ENCODE data around the gene PACS2. TPM values are rescaled to one million over a fixed set of nuclear protein-coding genes. Genes with fewer than 3 reads are reported as not detected.

Gene PACS2
- total RNA-seq, 2 experiments from 2014 or later = 26.7 to 30.4 TPM

DNA sequence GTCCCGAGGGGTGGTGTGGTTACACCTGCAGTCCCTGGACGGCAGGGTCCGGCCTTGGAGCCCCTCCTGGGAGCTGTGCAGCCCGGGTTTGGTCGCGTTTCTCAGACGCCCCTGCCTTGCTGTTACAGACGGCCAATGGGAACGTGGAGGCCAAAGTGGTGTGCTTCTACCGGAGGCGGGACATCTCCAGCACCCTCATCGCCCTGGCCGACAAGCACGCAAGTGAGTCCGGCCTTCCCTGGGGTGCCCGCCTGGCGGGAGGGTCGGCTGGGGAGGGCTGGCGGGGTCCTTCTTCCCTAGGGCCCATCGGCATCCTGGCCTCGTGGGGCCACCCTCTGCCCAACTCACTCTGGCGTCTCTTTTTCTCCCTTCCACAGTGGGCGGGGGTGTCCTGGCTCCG, 130.7 kb downstream of the PACS2 start:
- H3K27me3 Mint-ChIP-seq = no peaks in the 10 kb centered on the region
- H3K27ac Mint-ChIP-seq = no peak overlapping the region
- TF ChIP-seq, protein P1, sequence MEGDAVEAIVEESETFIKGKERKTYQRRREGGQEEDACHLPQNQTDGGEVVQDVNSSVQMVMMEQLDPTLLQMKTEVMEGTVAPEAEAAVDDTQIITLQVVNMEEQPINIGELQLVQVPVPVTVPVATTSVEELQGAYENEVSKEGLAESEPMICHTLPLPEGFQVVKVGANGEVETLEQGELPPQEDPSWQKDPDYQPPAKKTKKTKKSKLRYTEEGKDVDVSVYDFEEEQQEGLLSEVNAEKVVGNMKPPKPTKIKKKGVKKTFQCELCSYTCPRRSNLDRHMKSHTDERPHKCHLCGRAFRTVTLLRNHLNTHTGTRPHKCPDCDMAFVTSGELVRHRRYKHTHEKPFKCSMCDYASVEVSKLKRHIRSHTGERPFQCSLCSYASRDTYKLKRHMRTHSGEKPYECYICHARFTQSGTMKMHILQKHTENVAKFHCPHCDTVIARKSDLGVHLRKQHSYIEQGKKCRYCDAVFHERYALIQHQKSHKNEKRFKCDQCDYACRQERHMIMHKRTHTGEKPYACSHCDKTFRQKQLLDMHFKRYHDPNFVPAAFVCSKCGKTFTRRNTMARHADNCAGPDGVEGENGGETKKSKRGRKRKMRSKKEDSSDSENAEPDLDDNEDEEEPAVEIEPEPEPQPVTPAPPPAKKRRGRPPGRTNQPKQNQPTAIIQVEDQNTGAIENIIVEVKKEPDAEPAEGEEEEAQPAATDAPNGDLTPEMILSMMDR (IDR thresholded peaks at IDR 0.05) = no peak
- H3K4me3 Mint-ChIP-seq = no peak overlapping the region
- H3K9me3 Mint-ChIP-seq = no peaks in the 10 kb centered on the region
- DNase-seq (no peak), ATAC-seq (no peak)
- ChIA-PET POLR2A (interaction anchor here (0.5 to 1.4 kb wide), 2 partner anchors 10 to 31 kb away, joined by 3 to 4 read pairs; no protein-coding TSS in a partner anchor), CTCF (interaction anchor here (0.7 kb wide), 1 partner anchor 10 kb away, joined by 3 read pairs; no protein-coding TSS in a partner anchor)
- H3K36me3 Mint-ChIP-seq (ENCODE audit: low read depth) = peaks cover 9% of the 10 kb centered on the region
- no peaks in the 10 kb centered on the region for H3K4me1 Mint-ChIP-seq (ENCODE audit: low read depth)
- intact Hi-C loops (cut with micrococcal nuclease) = loop anchor here (10.0 kb wide), 1 partner anchor 70 kb away; no protein-coding TSS in a partner anchor

DNA sequence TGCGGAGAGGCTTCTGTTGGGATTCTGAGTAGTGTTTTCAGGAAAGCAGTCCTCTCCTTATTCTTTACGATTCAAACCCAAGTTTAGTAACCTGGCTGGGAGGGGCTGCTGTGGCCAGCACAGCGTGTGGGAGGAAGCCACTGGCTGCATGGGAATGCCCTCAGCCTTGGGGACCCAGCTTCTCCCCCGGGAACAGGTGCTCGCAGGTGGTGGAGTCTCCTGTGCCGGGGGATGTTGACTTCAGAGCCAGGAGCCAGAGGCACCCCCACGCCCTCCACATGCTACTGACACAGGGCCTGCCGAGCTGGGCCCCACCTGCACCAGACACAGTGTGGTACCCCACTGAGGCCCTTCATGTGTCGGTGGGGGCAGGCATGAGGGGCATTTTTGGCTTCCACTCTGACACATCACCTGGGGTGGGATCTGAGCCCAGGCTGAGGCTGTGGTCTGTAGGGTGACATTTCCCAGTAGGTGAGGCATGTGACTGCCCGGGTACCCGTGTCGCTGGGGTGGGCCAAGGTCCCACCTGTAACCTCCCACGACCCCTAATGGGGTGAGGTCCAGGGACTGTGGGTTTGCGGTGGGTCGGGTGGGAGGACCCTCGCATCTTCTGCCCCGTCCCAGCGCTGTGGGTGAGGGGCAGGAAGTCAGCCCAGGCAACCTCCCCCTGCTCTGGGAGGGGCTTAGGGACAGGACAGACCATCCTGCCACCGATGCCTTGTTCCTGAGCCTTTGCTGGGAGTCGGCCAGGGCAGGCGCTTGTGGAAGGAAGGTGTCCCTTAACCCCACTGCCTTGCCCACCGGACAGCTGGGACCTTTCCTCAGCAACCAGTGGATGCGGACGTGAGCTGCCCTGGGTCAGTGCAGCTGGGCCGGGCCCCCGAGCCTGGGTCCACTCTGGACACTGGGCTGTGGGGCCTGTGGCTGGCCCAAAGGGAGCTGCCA, 131.6 kb downstream of the PACS2 start:
- no peak for ATAC-seq
- H3K9me3 Mint-ChIP-seq = no peaks in the 10 kb centered on the region
- CTCF ChIA-PET = interaction anchor here (0.7 to 1.6 kb wide), 2 partner anchors 11 to 76 kb away, joined by 3 to 4 read pairs; no protein-coding TSS in a partner anchor
- H3K27me3 Mint-ChIP-seq = no peaks in the 10 kb centered on the region
- intact Hi-C loops (cut with micrococcal nuclease) = loop anchor here (10.0 kb wide), 1 partner anchor 71 kb away; no protein-coding TSS in a partner anchor
- POLR2A ChIA-PET = interaction anchor here (1.4 kb wide), 1 partner anchor 30 kb away, joined by 4 read pairs; no protein-coding TSS in a partner anchor
- H3K36me3 Mint-ChIP-seq (ENCODE audit: low read depth) = peaks cover 9% of the 10 kb centered on the region
- DNase-seq = no peak
- no peak overlapping the region for H3K27ac Mint-ChIP-seq
- TF ChIP-seq, protein P1 (IDR thresholded peaks at IDR 0.05) = no peak
- no peak overlapping the region for H3K4me3 Mint-ChIP-seq
- H3K4me1 Mint-ChIP-seq (ENCODE audit: low read depth) = no peaks in the 10 kb centered on the region

DNA sequence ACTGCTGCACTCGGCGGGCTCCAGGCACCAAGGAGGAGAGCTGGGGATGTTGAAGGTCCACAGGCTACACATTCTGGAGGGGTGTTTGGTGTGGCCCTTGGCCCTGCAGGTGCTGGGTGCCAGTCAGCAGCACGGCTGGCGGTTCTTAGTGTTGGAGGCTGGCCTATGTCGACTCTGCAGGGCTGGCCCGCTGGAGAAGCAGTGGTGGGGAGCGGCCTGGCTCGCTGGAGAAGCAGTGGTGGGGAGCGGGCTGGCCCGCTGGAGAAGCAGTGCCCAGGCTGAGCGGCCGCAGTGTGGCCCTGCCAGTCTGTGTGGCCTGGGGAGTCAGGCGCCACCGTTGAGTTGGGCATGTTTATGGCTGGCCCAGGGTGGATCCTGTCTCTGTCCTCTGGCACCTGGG, 132.4 kb downstream of the PACS2 start:
- TF ChIP-seq, protein P1 (IDR thresholded peaks at IDR 0.05) = no peak
- ATAC-seq (no peak), DNase-seq (no peak)
- CTCF ChIA-PET = interaction anchor here (1.6 to 1.9 kb wide), 3 partner anchors 12 to 76 kb away, joined by 4 to 11 read pairs (median 5); no protein-coding TSS in a partner anchor
- no peaks in the 10 kb centered on the region for H3K9me3 Mint-ChIP-seq
- no peaks in the 10 kb centered on the region for H3K27me3 Mint-ChIP-seq
- POLR2A ChIA-PET = interaction anchor here (0.5 kb wide), 1 partner anchor 26 kb away, joined by 3 read pairs; no protein-coding TSS in a partner anchor
- intact Hi-C loops (cut with micrococcal nuclease) = loop anchor here (10.0 kb wide), 1 partner anchor 72 kb away; no protein-coding TSS in a partner anchor
- no peak overlapping the region for H3K27ac Mint-ChIP-seq
- peaks cover 8% of the 10 kb centered on the region for H3K36me3 Mint-ChIP-seq (ENCODE audit: low read depth)
- H3K4me1 Mint-ChIP-seq (ENCODE audit: low read depth) = no peaks in the 10 kb centered on the region
- H3K4me3 Mint-ChIP-seq = no peak overlapping the region

Other genes starting within 250 kb of the PACS2 start
- gene GPR132, start 249.3 kb upstream of the PACS2 start, total RNA-seq = 10 to 100 TPM; 15.1 to 16.4 TPM
- 1 to 10 TPM; 3.6 to 4.1 TPM for gene JAG2, start 146.0 kb upstream of the PACS2 start, total RNA-seq
- 1 to 10 TPM; 9.3 to 9.7 TPM for gene NUDT14, start 133.4 kb upstream of the PACS2 start, total RNA-seq
- 10 to 100 TPM; 24.7 to 26.7 TPM for gene BTBD6, start 66.2 kb upstream of the PACS2 start, total RNA-seq
- gene BRF1, start 13.7 kb upstream of the PACS2 start, total RNA-seq = 10 to 100 TPM; 25.3 to 26.6 TPM
- gene TEX22, start 83.8 kb downstream of the PACS2 start, total RNA-seq = 1 to 10 TPM; 1.2 to 2.2 TPM
- gene MTA1, start 105.1 kb downstream of the PACS2 start, total RNA-seq = 100 to 1,000 TPM; 133 to 140 TPM
- under 1 TPM in 1 of 2 experiments, not detected in 1; 0.45 TPM for gene CRIP2, start 160.1 kb downstream of the PACS2 start, total RNA-seq
- 10 to 100 TPM; 93.9 to 95.7 TPM for gene CRIP1, start 172.1 kb downstream of the PACS2 start, total RNA-seq
- gene TEDC1, start 176.5 kb downstream of the PACS2 start, total RNA-seq = 10 to 100 TPM; 30.1 to 31.1 TPM
- 10 to 100 TPM; 12.0 to 12.1 TPM for gene TMEM121, start 211.8 kb downstream of the PACS2 start, total RNA-seq

Data from activated CD8-positive, alpha-beta T cell treated with anti-CD3 and anti-CD28 coated beads for 36 hours (primary cell).